Right atrium auricular region (tissue), 2 donors: ENCODE data around the gene PKIB. TPM values are rescaled to one million over a fixed set of nuclear protein-coding genes. Genes with fewer than 3 reads are reported as not detected.

Experiments
- DNase-seq: peaks from one replicate; pipeline ENCODE4 v3.0.0-alpha.2; 2019; ENCODE audit warnings: low spot score
- H3K27ac ChIP-seq, 2 donors: fragments of 200-600 bp; sonication (generic); 1 replicate in 1 of 2; 2 replicates in 1 of 2; pipeline ENCODE4 v1.5.1; 2016 to 2019
- H3K27me3 ChIP-seq, 2 donors: fragments of 200-600 bp; sonication (generic); one replicate each; pipeline versions ENCODE4 v1.5.1 to v1.6.0; 2017 to 2019
- H3K36me3 ChIP-seq: fragments of 200-600 bp; sonication (generic); one replicate; pipeline ENCODE4 v1.5.1; 2016
- H3K4me1 ChIP-seq, 2 donors: fragments of 200-600 bp; sonication (generic); one replicate each; pipeline versions ENCODE4 v1.5.1 to v1.6.0; 2017 to 2019
- H3K4me3 ChIP-seq, 2 donors: fragments of 200-600 bp; sonication (generic); 1 replicate in 1 of 2; 2 replicates in 1 of 2; pipeline ENCODE4 v1.5.1; 2017 to 2019; ENCODE audit warnings: mild to moderate bottlenecking in 1 of 2, moderate library complexity in 1 of 2
- H3K9me3 ChIP-seq, 2 donors: fragments of 200-600 bp; sonication (generic); one replicate each; pipeline ENCODE4 v1.5.1; 2019
- total RNA-seq, 2 donors: library from RNA; depleted of rRNA; stranded (reverse); fragments of >200 nt; gene quantifications; one replicate each; pipeline ENCODE4 v1.1.0, GENCODE V29; 2016
- TF ChIP-seq, protein P1 (sequence below), 2 donors: fragments of 200-600 bp; sonication (generic); IDR thresholded peaks; one replicate each; pipeline ENCODE4 v1.5.1; 2019; ENCODE audit warnings: antibody characterized with exemption in 2 of 2

The PKIB gene
- total RNA-seq, 2 donors from 2014 or later, result not detected

DNA sequence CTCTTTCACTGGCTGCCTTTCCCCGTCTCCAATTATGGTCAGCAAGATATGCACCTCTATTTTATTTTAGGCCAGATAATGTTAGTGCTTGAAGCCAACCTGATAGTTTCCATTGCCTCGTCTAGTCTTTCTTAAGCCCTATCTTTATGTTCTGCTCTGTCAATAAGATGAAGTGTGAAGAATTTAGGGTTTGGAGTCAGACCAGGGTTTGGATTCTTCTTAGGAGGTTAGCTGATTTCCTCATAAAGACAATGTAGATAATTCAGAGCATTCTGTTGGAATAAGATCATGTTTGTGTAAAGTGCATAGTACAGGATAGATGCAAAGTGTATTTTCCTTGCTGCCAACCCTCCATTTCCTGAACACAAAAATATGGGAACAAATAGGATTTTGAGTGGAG, 43.8 kb downstream of the PKIB start:
- H3K4me1 ChIP-seq, result no peaks in the 10 kb centered on the region
- no peaks in the 10 kb centered on the region for H3K27me3 ChIP-seq
- TF ChIP-seq, protein P1, sequence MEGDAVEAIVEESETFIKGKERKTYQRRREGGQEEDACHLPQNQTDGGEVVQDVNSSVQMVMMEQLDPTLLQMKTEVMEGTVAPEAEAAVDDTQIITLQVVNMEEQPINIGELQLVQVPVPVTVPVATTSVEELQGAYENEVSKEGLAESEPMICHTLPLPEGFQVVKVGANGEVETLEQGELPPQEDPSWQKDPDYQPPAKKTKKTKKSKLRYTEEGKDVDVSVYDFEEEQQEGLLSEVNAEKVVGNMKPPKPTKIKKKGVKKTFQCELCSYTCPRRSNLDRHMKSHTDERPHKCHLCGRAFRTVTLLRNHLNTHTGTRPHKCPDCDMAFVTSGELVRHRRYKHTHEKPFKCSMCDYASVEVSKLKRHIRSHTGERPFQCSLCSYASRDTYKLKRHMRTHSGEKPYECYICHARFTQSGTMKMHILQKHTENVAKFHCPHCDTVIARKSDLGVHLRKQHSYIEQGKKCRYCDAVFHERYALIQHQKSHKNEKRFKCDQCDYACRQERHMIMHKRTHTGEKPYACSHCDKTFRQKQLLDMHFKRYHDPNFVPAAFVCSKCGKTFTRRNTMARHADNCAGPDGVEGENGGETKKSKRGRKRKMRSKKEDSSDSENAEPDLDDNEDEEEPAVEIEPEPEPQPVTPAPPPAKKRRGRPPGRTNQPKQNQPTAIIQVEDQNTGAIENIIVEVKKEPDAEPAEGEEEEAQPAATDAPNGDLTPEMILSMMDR (IDR thresholded peaks at IDR 0.05), result no peak
- H3K36me3 ChIP-seq, result no peaks in the 10 kb centered on the region
- no peak overlapping the region for H3K4me3 ChIP-seq
- no peaks in the 10 kb centered on the region for H3K9me3 ChIP-seq
- no peak overlapping the region for H3K27ac ChIP-seq
- DNase-seq, result no peak

GRCh38 chr6:122657601-122658000, 47.4 kb downstream of the PKIB start:
- TF ChIP-seq, protein P1 (IDR thresholded peaks at IDR 0.05), result no peak
- Histone ChIP-seq H3K27me3 (no peaks in the 10 kb centered on the region), H3K9me3 (no peaks in the 10 kb centered on the region), H3K4me1 (no peaks in the 10 kb centered on the region), H3K36me3 (no peaks in the 10 kb centered on the region), H3K27ac (no peak overlapping the region), H3K4me3 (no peak overlapping the region)
- DNase-seq, result no peak

DNA sequence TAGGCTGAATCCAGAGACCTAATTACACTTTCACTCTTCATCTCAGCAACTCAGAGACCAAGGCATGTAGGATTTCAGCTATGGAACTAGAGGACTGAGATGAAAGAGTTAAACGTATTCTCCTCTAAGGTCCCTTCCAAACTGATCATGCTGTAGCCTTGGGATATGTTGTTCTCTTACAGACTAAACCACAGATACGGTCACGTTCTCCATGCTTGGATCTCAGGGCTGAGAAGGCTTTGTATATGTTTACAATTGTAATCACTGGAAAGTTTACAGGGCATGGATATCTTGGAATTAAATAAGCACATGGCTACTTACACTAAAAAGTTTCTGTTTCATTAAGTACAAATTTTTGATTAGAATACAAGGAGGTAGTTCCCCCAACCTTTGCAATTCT, 50.1 kb downstream of the PKIB start:
- Histone ChIP-seq H3K27ac (no peak overlapping the region), H3K4me1 (no peaks in the 10 kb centered on the region), H3K4me3 (no peak overlapping the region), H3K9me3 (no peaks in the 10 kb centered on the region), H3K36me3 (no peaks in the 10 kb centered on the region), H3K27me3 (no peaks in the 10 kb centered on the region)
- TF ChIP-seq, protein P1 (IDR thresholded peaks at IDR 0.05), result no peak
- no peak for DNase-seq

GRCh38 chr6:122663981-122664380, 53.8 kb downstream of the PKIB start:
- Histone ChIP-seq H3K9me3 (no peaks in the 10 kb centered on the region), H3K4me3 (no peak overlapping the region), H3K27ac (no peak overlapping the region), H3K27me3 (no peaks in the 10 kb centered on the region), H3K4me1 (no peaks in the 10 kb centered on the region), H3K36me3 (no peaks in the 10 kb centered on the region)
- DNase-seq, result no peak
- TF ChIP-seq, protein P1 (IDR thresholded peaks at IDR 0.05), result no peak

DNA sequence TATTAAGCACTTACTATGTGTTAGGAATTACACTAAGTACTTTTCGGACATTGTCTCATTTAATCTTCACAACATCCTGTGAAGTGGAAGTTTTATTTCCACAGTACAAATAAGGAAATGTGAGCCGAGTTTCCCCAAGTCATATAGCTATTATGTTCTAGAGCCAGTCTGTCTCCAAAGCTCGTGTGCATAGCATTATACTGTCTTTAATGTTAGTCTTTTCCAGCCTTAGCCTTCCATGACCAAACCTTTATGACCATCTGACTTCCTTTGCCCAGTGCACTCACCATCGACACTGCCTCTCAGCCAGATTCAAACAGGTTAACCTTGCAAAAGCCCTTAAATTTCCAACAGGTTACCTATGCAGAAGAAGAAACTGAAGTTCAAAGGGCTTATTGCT, 55.7 kb downstream of the PKIB start:
- Histone ChIP-seq H3K36me3 (no peaks in the 10 kb centered on the region), H3K27ac (no peak overlapping the region), H3K27me3 (no peaks in the 10 kb centered on the region), H3K4me3 (no peak overlapping the region), H3K4me1 (no peaks in the 10 kb centered on the region), H3K9me3 (no peaks in the 10 kb centered on the region)
- DNase-seq, result no peak
- TF ChIP-seq, protein P1 (IDR thresholded peaks at IDR 0.05), result no peak

GRCh38 chr6:122666418-122666817, 56.2 kb downstream of the PKIB start:
- Histone ChIP-seq H3K27me3 (no peaks in the 10 kb centered on the region), H3K9me3 (no peaks in the 10 kb centered on the region), H3K36me3 (no peaks in the 10 kb centered on the region), H3K4me1 (no peaks in the 10 kb centered on the region), H3K27ac (no peak overlapping the region), H3K4me3 (no peak overlapping the region)
- TF ChIP-seq, protein P1 (IDR thresholded peaks at IDR 0.05), result no peak
- no peak for DNase-seq
